Stimulated activated naive B cell treated with anti-CD40 and anti-IgM and Interleukin-4, amounts not matched to agents 10 μg/mL and 1 μg/mL and 100 μg/mL, for 72 hours (primary cell): ENCODE results near the gene SMIM43.
"Not testable (repeated sequence)": the region's sequence is repeated elsewhere in the genome, so short reads cannot be mapped to it uniquely, and the experiment has no call there.

ENCODE experiments used
- ATAC-seq, 2 donors: fragments of 150-1000 bp; cut with Tn5 transposase; replicated peaks; 2 replicates each; pipeline ENCODE4 v1.10.0; 2021; ENCODE audit warnings: moderate library complexity in 1 of 2
- DNase-seq: peaks from one replicate; pipeline ENCODE4 v3.0.0; 2021
- H3K27ac Mint-ChIP-seq: one replicate; pipeline ENCODE4 v1.8.0; 2022; ENCODE audit warnings: mild to moderate bottlenecking, mixed read lengths
- H3K27me3 Mint-ChIP-seq, 2 donors: one replicate each; pipeline ENCODE4 v1.8.0; 2022; ENCODE audit warnings: mixed read lengths in 2 of 2
- H3K36me3 Mint-ChIP-seq, 2 donors: one replicate each; pipeline ENCODE4 v1.8.0; 2022; ENCODE audit warnings: mixed read lengths in 2 of 2, mild to moderate bottlenecking in 1 of 2
- H3K4me1 Mint-ChIP-seq, 2 donors: one replicate each; pipeline ENCODE4 v1.8.0; 2022; ENCODE audit warnings: mixed read lengths in 2 of 2, mild to moderate bottlenecking in 1 of 2
- H3K4me3 Mint-ChIP-seq, 2 donors: one replicate each; pipeline ENCODE4 v1.8.0; 2022; ENCODE audit warnings: mild to moderate bottlenecking in 2 of 2, mixed read lengths in 2 of 2, moderate library complexity in 1 of 2
- H3K9me3 Mint-ChIP-seq, 2 donors: one replicate each; pipeline ENCODE4 v1.8.0; 2022; ENCODE audit warnings: mixed read lengths in 2 of 2, mild to moderate bottlenecking in 1 of 2

The SMIM43 gene

DNA sequence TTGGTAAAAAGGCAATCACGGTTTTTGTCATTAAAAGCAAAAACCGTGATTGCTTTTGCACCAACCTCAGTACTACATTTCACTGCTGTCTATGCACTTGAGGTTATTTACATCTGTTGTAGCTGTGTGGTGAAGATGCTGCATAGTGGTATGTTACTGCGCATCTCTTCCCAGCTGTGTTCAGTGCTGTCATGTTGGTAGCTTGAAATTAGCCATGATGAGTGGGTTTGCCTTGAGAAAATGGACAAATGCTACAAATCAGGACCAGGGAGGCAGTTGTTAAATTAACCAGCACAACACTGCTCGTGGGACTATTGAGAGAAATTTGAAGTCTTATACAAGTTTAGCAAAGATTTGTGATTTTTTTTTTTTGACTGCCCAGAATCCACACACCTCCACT lies 2.2 kb upstream of the SMIM43 start:
- no peak for DNase-seq
- H3K9me3 Mint-ChIP-seq, result no peaks in the 10 kb centered on the region
- no peaks in the 10 kb centered on the region for H3K36me3 Mint-ChIP-seq
- peaks cover 57 to 63% of the 10 kb centered on the region in 2 donors for H3K27me3 Mint-ChIP-seq
- H3K4me1 Mint-ChIP-seq, result peaks cover 6 to 16% of the 10 kb centered on the region in 2 donors
- H3K4me3 Mint-ChIP-seq, result no peak overlapping the region
- no peak for ATAC-seq
- no peak overlapping the region for H3K27ac Mint-ChIP-seq

DNA sequence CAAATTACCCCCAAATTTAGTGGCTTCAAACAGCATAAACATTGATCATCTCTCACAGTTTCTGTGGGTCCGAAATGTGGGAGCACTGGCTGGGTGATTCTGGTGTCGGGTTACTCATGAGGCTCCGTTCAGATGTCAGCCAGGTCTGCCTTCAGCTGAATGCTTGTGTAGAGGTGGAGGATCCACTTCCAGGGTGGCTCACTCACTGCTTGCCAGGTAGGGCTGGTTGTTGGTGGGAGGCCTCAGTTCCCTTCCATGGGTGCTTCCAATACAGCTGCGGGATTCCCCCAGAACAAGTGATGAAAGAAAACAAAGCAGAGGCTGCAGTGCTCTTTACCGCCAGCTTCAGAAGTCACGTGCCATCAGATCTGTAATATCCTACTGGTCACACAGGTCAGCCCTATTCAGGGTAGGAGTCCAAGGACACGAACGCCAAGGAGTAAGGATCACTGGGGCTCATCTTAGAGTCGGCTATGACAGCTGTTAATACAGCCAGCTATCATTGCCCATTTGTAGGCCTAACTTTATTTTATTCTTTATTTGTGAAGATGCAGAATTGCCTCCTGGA lies 1.1 kb upstream of the SMIM43 start:
- H3K4me3 Mint-ChIP-seq, result no peak overlapping the region
- H3K36me3 Mint-ChIP-seq, result no peaks in the 10 kb centered on the region
- peaks cover 57 to 64% of the 10 kb centered on the region in 2 donors for H3K27me3 Mint-ChIP-seq

DNA sequence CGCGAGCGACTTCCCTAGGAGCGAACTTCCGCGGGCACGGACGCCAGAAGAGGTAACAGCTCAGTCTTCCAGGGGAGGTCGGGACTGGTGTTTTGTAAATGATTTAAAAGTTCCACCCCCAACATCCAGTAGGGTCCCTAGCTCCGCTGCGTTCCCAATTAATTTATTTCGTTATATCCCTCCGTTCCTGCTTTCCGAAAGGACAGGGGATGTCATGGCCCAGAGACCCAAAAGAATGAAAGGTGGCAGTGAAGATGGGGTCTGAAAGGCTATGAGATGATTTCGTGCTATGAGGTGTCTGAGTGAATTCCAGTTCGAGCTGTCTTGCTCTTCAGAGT lies 373 bp upstream of the SMIM43 start:
- Mint-ChIP-seq H3K4me1 (peaks cover 6 to 16% of the 10 kb centered on the region in 2 donors), H3K27me3 (peaks cover 50 to 59% of the 10 kb centered on the region in 2 donors), H3K4me3 (peak overlapping the region; percentile 22 to 44), H3K36me3 (no peaks in the 10 kb centered on the region), H3K27ac (no peak overlapping the region), H3K9me3 (no peaks in the 10 kb centered on the region)
- DNase-seq, result no peak
- ATAC-seq, result no peak

More for the DNA sequence above, 1.1 kb upstream of the SMIM43 start:
- Mint-ChIP-seq H3K4me1 (peaks cover 6 to 16% of the 10 kb centered on the region in 2 donors), H3K9me3 (no peaks in the 10 kb centered on the region), H3K27ac (no peak overlapping the region)
- no peak for DNase-seq
- ATAC-seq, result no peak

DNA sequence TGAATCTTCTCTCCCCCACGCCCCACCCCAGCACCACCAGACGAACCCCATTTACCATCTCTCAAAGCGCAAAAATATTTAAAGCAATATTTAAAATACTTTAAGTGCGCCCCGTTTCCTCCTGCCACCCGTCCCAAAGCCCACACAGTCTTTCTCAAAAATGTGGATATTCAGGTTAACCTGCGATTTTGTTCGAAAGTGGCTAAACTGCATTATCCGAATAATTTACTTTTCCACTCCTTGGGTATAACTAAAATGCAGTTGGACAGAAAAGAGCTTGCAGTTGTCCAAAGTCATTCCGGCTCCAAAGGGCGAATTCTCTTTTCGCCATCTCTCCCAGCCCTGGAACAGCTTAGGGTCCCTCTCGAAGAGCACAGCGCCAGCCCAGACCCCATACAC lies 662 bp downstream of the SMIM43 start:
- no peaks in the 10 kb centered on the region for H3K36me3 Mint-ChIP-seq
- DNase-seq (no peak), ATAC-seq (no peak)
- H3K27ac Mint-ChIP-seq, result no peak overlapping the region
- peak overlapping the region in 1 of 2 donors; percentile 72 for H3K4me3 Mint-ChIP-seq
- H3K4me1 Mint-ChIP-seq, result peaks cover 6 to 16% of the 10 kb centered on the region in 2 donors
- no peaks in the 10 kb centered on the region for H3K9me3 Mint-ChIP-seq
- peaks cover 53 to 62% of the 10 kb centered on the region in 2 donors for H3K27me3 Mint-ChIP-seq

DNA sequence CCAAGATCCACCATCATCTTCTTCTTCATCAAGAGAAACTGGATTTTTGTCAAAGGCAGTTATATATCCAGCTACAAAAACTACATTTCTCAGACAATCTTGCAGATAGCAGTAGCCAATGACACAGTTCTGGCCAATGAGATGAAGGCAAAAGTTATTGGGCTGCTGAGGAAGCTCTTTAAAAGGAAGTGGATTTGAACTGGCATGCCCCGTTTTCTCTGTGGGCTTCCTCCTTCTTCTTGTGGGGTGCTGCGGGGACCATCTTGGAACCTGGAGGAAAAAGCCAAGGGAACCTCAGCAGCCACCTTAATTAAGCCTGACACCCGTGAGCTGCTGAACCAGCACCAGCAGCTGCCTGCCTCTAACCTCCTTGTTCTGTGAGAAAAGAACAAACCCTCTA lies 4.8 kb downstream of the SMIM43 start:
- H3K4me3 Mint-ChIP-seq, result no peak overlapping the region
- H3K27me3 Mint-ChIP-seq, result peaks cover 39 to 50% of the 10 kb centered on the region in 2 donors
- ATAC-seq (no peak), DNase-seq (no peak)
- no peaks in the 10 kb centered on the region for H3K36me3 Mint-ChIP-seq
- H3K27ac Mint-ChIP-seq, result no peak overlapping the region
- H3K4me1 Mint-ChIP-seq, result peaks cover 3 to 14% of the 10 kb centered on the region in 2 donors
- peaks cover 1 to 3% of the 10 kb centered on the region in 2 donors for H3K9me3 Mint-ChIP-seq

DNA sequence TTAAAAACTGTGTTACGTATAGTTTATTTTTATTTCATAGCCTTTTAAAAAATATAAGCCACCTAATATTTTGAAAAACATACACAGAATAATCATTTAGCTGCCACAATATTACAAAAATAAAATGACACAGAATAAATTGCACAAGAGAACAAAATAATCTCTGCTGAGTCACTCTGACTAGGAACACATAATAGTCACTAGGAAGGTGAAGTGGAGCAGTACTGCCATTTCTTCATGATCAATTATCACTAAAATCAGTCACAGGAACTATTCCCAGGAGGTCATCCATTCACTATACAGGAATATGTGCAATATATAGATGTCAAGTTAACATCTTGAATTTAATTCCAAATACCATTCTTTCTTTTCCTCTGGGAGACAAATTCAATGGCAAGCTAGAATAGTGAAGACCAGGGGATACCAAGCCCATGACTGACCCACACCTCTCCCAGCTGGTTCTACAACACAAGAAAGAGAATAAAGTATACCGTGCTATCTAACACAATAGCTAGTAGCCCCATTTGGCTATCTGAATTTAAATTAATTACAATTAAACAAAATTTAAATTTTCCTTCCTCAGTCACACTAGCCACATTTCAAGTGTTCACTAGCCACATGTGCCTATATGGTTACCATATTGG lies 5.9 kb downstream of the SMIM43 start:
- H3K4me3 Mint-ChIP-seq, result no peak overlapping the region

DNA sequence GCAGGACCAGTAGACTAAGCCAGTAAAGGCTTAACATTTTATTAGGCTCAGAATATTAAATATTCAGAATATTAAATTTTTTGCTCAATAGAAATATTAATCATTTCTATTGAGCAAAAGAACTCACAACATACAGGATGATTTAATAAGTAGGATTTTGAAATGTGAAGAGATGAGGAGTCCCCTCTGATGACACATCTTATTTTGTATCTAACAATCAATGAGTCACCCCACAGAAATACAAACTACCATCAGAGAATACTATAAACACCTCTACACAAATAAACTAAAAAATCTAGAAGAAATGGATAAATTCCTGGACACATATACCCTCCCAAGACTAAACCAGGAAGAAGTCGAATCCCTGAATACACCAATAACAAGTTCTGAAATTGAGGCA lies 12.8 kb downstream of the SMIM43 start:
- not testable (repeated sequence) for ATAC-seq, H3K36me3 Mint-ChIP-seq, H3K27ac Mint-ChIP-seq, H3K4me3 Mint-ChIP-seq, H3K9me3 Mint-ChIP-seq, H3K4me1 Mint-ChIP-seq, DNase-seq
- peaks cover 30 to 48% of the 10 kb centered on the region in 2 donors for H3K27me3 Mint-ChIP-seq

More for the DNA sequence above, 5.9 kb downstream of the SMIM43 start:
- no peak for ATAC-seq
- no peak for DNase-seq
- H3K9me3 Mint-ChIP-seq, result peaks cover 1 to 3% of the 10 kb centered on the region in 2 donors
- H3K4me1 Mint-ChIP-seq, result peaks cover 0 to 2% of the 10 kb centered on the region in 2 donors
- peaks cover 34 to 48% of the 10 kb centered on the region in 2 donors for H3K27me3 Mint-ChIP-seq
- H3K27ac Mint-ChIP-seq, result no peak overlapping the region
- H3K36me3 Mint-ChIP-seq, result no peaks in the 10 kb centered on the region

DNA sequence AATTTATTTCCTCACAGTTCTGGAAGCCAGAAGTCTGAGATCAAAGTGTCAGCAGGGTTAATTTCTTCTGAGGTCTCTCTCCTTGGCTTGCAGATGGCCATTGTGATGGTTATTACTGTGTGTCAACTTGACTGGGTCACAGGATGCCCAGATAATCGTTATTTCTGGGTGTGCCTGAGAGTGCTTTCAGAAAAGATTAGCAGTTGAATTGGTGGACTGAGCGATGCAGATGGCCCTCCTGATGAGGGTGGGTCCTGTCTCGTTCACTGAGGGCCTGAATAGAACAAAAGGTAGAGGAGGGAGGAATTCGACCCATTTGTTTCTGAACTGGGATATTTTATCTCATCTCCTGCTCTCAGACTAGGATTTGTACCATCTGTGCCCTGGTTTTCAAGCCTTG lies 15.7 kb downstream of the SMIM43 start:
- H3K27me3 Mint-ChIP-seq, result peaks cover 21 to 34% of the 10 kb centered on the region in 2 donors

DNA sequence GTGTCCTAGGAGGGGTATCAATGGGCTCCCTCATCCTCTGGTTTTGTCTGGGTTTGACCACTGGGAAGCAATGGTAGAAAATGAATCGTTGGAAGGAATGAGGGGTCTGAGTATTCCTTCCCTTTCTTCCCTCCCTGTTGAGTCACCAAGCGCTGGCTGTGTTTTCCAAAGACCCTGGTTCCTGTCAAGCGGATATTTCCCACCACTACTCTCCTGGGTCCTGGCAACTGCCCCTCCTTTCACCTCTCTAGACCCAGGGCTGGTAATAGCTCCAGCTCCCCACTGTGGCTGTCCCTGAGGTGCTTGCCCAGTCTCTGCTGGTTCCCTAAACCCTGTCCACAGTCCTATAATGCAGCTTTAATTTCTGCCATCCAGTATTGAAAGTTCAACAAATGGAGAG lies 22.2 kb downstream of the SMIM43 start:
- Mint-ChIP-seq H3K27ac (no peak overlapping the region), H3K4me1 (no peaks in the 10 kb centered on the region), H3K4me3 (no peak overlapping the region), H3K27me3 (peaks cover 11 to 14% of the 10 kb centered on the region in 2 donors), H3K9me3 (peaks cover 0 to 3% of the 10 kb centered on the region in 2 donors), H3K36me3 (no peaks in the 10 kb centered on the region)
- ATAC-seq, result no peak
- no peak for DNase-seq

More for the DNA sequence above, 15.7 kb downstream of the SMIM43 start:
- ATAC-seq, result no peak
- no peak overlapping the region for H3K4me3 Mint-ChIP-seq
- H3K36me3 Mint-ChIP-seq, result no peaks in the 10 kb centered on the region
- H3K27ac Mint-ChIP-seq, result no peak overlapping the region
- peaks cover 0 to 3% of the 10 kb centered on the region in 2 donors for H3K9me3 Mint-ChIP-seq
- no peaks in the 10 kb centered on the region for H3K4me1 Mint-ChIP-seq
- DNase-seq, result no peak

DNA sequence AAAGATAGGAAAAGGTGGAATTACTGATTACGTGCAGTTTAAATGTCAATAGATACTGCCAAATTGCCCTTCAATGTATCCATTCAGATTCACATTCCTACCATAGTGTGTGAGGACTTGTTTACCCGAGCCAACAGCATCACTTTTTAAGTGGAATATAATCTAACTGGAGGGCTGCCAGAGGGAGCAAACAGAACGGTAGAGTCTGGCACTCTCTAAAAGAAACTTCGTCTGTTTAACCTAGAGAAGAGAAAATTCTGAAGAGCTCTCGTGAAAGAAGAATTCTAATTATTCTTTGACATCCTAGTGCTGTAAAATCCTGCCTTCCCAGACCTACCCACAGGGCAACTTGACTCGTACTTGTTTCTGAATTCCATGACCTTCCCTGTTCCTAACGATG lies 23.2 kb downstream of the SMIM43 start:
- no peak for DNase-seq
- H3K4me1 Mint-ChIP-seq, result no peaks in the 10 kb centered on the region
- no peak for ATAC-seq
- H3K9me3 Mint-ChIP-seq, result peaks cover 0 to 3% of the 10 kb centered on the region in 2 donors
- peaks cover 12 to 14% of the 10 kb centered on the region in 2 donors for H3K27me3 Mint-ChIP-seq
- H3K27ac Mint-ChIP-seq, result no peak overlapping the region
- H3K4me3 Mint-ChIP-seq, result no peak overlapping the region
- H3K36me3 Mint-ChIP-seq, result no peaks in the 10 kb centered on the region

DNA sequence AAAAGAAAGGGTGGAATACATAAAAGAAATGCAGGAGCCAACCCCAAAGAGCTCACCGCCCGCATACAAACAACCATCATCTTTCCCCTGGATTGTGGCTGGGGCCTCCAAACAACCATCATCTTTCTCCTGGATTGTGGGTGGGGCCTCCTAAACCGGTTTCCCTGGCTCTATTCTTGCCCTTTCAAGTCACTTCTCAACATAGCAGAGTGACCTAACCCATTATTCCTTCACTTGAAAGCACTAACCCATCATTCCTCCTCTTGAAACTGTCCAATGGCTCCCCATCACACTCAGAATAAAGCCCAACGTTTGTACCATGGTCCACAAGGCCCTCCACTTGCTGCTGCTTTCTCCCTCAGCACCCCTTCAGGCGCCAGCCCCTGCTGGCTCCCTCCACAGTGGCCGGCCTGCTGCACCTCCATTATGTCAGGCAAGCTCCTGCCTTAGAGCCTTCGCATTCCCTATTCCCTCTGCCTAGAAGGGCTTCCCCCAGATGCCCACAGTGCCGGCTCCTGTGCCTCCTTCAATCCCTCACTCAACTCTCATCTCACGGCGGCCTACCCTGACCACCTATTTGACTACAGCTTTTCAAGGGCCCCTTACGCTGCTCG lies 24.1 kb downstream of the SMIM43 start:
- no peak overlapping the region for H3K27ac Mint-ChIP-seq
- H3K4me1 Mint-ChIP-seq, result no peaks in the 10 kb centered on the region
- H3K36me3 Mint-ChIP-seq, result no peaks in the 10 kb centered on the region
- peaks cover 20 to 21% of the 10 kb centered on the region in 2 donors for H3K27me3 Mint-ChIP-seq
- peaks cover 0 to 3% of the 10 kb centered on the region in 2 donors for H3K9me3 Mint-ChIP-seq
- H3K4me3 Mint-ChIP-seq, result no peak overlapping the region
- DNase-seq, result no peak
- ATAC-seq, result no peak

DNA sequence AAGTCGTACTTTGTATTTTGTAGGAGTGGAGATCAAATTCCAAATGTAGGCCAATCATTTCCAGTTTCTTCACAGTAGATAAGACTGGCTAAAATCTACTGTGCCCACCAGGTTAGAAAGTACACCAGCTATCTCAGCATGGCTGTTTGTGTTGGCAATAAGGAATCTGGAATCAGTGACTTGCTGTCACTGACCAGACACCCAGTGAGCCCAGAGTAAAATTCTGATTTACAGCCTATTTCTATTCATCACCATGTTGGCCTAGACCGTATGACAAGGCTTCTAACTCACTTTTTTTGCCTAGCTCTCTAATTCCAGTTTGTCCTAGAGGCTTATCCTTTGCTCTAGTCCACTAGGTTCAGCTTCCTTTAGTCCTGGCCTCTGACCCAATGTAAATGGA lies 25.4 kb downstream of the SMIM43 start:
- Mint-ChIP-seq H3K36me3 (no peaks in the 10 kb centered on the region), H3K4me1 (no peaks in the 10 kb centered on the region), H3K27ac (no peak overlapping the region), H3K9me3 (no peaks in the 10 kb centered on the region), H3K4me3 (no peak overlapping the region), H3K27me3 (peaks cover 28 to 31% of the 10 kb centered on the region in 2 donors)
- ATAC-seq (no peak), DNase-seq (no peak)

DNA sequence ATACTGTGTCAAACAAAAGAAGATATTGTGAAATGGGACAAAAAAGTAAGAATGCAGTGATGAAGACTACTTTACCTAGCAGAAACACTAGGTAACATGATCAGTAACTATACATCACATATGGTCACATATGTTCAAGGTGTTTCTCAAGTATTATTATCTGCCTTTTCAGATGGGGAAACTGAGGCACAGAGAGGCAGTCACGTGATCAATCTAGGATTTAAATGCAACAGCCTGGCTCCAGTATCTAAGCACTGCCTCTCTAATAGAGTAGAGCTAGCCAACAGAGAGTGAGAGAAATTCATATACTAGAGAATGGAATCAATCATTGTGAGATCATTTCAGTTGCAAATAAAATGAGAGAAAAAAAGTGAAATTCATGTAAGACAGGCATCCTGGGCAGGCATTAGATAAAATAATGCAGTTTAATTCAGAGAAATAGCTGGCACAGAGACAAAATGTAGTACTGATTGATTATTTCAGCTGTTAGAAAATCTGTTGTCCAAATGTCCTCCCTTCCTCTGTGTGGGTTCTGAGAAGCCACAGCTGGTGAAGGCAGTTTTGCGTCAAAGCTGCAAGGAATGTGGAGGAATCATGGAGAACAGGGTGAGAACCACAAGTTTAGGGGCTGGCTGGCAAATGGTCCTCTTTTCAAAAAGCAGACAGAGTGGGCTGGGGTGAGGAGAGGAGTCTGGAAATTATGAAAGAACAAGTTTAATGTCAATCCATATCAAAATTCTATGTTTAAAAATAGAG lies 26.0 kb downstream of the SMIM43 start:
- no peak for ATAC-seq

DNA sequence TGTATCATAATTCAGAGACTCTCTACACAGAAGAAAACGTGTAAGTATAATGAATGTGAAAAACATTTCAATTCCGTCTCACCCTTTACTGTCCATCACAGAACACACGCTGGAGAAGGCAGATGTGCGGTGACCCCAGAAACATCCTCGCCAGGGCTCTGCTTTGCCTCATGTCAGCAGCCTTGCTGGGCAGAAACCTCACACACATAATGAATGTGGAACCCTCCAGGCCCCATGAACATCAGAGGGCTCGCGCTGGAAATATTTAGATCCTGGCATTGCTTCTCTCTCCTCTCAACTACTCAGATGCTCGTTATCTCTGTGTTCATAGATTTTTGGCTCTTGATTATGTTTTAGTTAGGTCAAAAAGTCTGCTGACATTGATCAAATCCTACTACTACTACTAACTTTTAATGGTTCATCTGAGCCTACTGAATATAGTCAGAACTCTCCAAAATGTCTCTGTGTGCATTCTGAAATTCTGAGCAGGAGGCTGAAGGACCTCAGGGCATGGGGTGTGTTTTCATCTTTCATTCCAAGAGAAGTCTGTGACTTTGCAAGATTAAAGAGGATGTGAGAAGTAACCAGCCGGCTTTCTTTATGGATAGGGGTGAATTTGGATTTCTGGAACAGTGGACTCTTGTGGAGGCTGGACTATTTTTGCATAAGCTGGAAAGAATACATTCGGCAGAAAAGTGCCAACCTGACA lies 27.0 kb downstream of the SMIM43 start:
- Mint-ChIP-seq H3K4me3 (no peak overlapping the region), H3K36me3 (no peaks in the 10 kb centered on the region), H3K9me3 (no peaks in the 10 kb centered on the region), H3K27me3 (peaks cover 28 to 31% of the 10 kb centered on the region in 2 donors), H3K27ac (no peak overlapping the region), H3K4me1 (no peaks in the 10 kb centered on the region)
- ATAC-seq, result no peak
- no peak for DNase-seq

More for the DNA sequence above, 26.0 kb downstream of the SMIM43 start:
- Mint-ChIP-seq H3K9me3 (no peaks in the 10 kb centered on the region), H3K36me3 (no peaks in the 10 kb centered on the region), H3K27ac (no peak overlapping the region), H3K4me3 (no peak overlapping the region), H3K27me3 (peaks cover 28 to 31% of the 10 kb centered on the region in 2 donors), H3K4me1 (no peaks in the 10 kb centered on the region)
- no peak for DNase-seq
